Measurements from ENCODE around the gene OR5AN1.
"Not testable (repeated sequence)": the region's sequence is repeated elsewhere in the genome, so short reads cannot be mapped to it uniquely, and the experiment has no call there.

Gene OR5AN1

GRCh38 chr11:59358595-59358994, at the start of gene OR5AN1:
Gene OR5AN1, plus strand, starts transcription at chr11:59358895. Its CDS starts 5,564 bp downstream, at chr11:59364459.
- DNase-seq: no peak

- no peak for DNase-seq
These were observed 23.7 kb upstream of the OR5AN1 start for GRCh38 chr11:59335001-59335400.

GRCh38 chr11:59336176-59336575, 22.5 kb upstream of the OR5AN1 start:
- DNase-seq: no peak

- DNase-seq: no peak
These were observed 21.8 kb upstream of the OR5AN1 start for GRCh38 chr11:59336931-59337330.

- DNase-seq: not testable (repeated sequence)
These were observed 9.0 kb upstream of the OR5AN1 start for GRCh38 chr11:59349657-59350056.

GRCh38 chr11:59355226-59355625, 3.5 kb upstream of the OR5AN1 start:
- DNase-seq: no peak

- DNase-seq: no peak
These were observed 2.1 kb upstream of the OR5AN1 start for GRCh38 chr11:59356561-59356960.

- DNase-seq: no peak
These were observed 675 bp upstream of the OR5AN1 start for GRCh38 chr11:59358020-59358419.

- DNase-seq: no peak
These were observed 6.7 kb downstream of the OR5AN1 start for GRCh38 chr11:59365232-59366018.

- no peak for DNase-seq
These were observed 9.7 kb downstream of the OR5AN1 start for GRCh38 chr11:59368238-59369022.

GRCh38 chr11:59372324-59372723, 13.6 kb downstream of the OR5AN1 start:
- DNase-seq: not testable (repeated sequence)

GRCh38 chr11:59380263-59381059, 21.8 kb downstream of the OR5AN1 start:
- DNase-seq: no peak

- DNase-seq: no peak
These were observed 35.5 kb downstream of the OR5AN1 start for GRCh38 chr11:59394186-59394585.

- DNase-seq: no peak
These were observed 42.0 kb downstream of the OR5AN1 start for GRCh38 chr11:59400461-59401261.

- no peak for DNase-seq
These were observed 42.5 kb downstream of the OR5AN1 start for GRCh38 chr11:59401262-59401552.

GRCh38 chr11:59403546-59403945, 44.9 kb downstream of the OR5AN1 start:
- no peak for DNase-seq

- no peak for DNase-seq
These were observed 55.0 kb downstream of the OR5AN1 start for GRCh38 chr11:59413646-59414045.

- DNase-seq: no peak
These were observed 56.4 kb downstream of the OR5AN1 start for GRCh38 chr11:59415111-59415510.

- DNase-seq: no peak
These were observed 57.9 kb downstream of the OR5AN1 start for GRCh38 chr11:59416613-59417012.

- DNase-seq: no peak
These were observed 58.3 kb downstream of the OR5AN1 start for GRCh38 chr11:59417023-59417422.

- no peak for DNase-seq
These were observed 59.5 kb downstream of the OR5AN1 start for GRCh38 chr11:59418156-59418555.

All from left hindlimb (tissue), 1 donor.